GM12865 (cell line): ENCODE results near the gene TNIK.

Experiments used
- DNase-seq: peaks from one replicate; pipeline ENCODE4 v3.0.0; 2010; ENCODE audit warnings: low read depth
- H3K4me3 ChIP-seq: 2 replicates; pipeline ENCODE4 v1.5.1; 2011; ENCODE audit warnings: mild to moderate bottlenecking, low read depth, low read length, control low read depth
- CTCF ChIP-seq: IDR thresholded peaks from 2 replicates; pipeline ENCODE4 v1.5.1; 2011; ENCODE audit warnings: low read length, control low read depth, low read depth, inconsistent platforms; ENCODE audit not compliant: insufficient read depth; ENCODE audit errors: missing control alignments

The TNIK gene

GRCh38 chr3:171339598-171339997 lies 120.6 kb downstream of the TNIK start:
- H3K4me3 ChIP-seq = no peak overlapping the region
- no peak for DNase-seq
- TF ChIP-seq CTCF = no peak

- DNase-seq = no peak
- H3K4me3 ChIP-seq = no peak overlapping the region
- no peak for TF ChIP-seq CTCF
Measured at GRCh38 chr3:171336406-171336805, 123.8 kb downstream of the TNIK start.

GRCh38 chr3:171335559-171335958 lies 124.6 kb downstream of the TNIK start:
- no peak for TF ChIP-seq CTCF
- DNase-seq = no peak

GRCh38 chr3:171334465-171334811 lies 125.8 kb downstream of the TNIK start:
- DNase-seq = no peak
- no peak for TF ChIP-seq CTCF
- no peak overlapping the region for H3K4me3 ChIP-seq

More at GRCh38 chr3:171335559-171335958, 124.6 kb downstream of the TNIK start:
- H3K4me3 ChIP-seq = no peak overlapping the region

GRCh38 chr3:171333784-171334464 lies 126.3 kb downstream of the TNIK start:
- no peak overlapping the region for H3K4me3 ChIP-seq
- DNase-seq = no peak
- TF ChIP-seq CTCF = no peak

GRCh38 chr3:171330938-171331337 lies 129.3 kb downstream of the TNIK start:
- TF ChIP-seq CTCF = no peak
- no peak overlapping the region for H3K4me3 ChIP-seq
- no peak for DNase-seq

GRCh38 chr3:171329746-171330145 lies 130.5 kb downstream of the TNIK start:
- no peak for TF ChIP-seq CTCF
- no peak for DNase-seq
- no peak overlapping the region for H3K4me3 ChIP-seq
